ENCODE data around the gene ST7.

- TF ChIP-seq CTCF (IDR thresholded peaks at IDR 0.05; ENCODE audit: poor library complexity) (no peak), EZH2 (IDR thresholded peaks at IDR 0.05; ENCODE audit: borderline replicate concordance) (no peak)
Measured at GRCh38 chr7:117195361-117196029, 242.2 kb downstream of the ST7 start.

Measured in hepatocyte (in vitro differentiated cells).